WTC11 (cell line): ENCODE measurements around the gene PIWIL4. TPM values are rescaled to one million over a fixed set of nuclear protein-coding genes. Genes with fewer than 3 reads are reported as not detected.

Experiments used
- CBFB ChIP-seq: sonication (generic); formaldehyde crosslinking; IDR thresholded peaks from 2 replicates; pipeline ENCODE4 v1.8.1; 2022; ENCODE audit warnings: mild to moderate bottlenecking, low read depth, missing genetic modification reagents
- CREB1 ChIP-seq: sonication (generic); formaldehyde crosslinking; IDR thresholded peaks from 2 replicates; pipeline ENCODE4 v1.8.0; 2023; ENCODE audit warnings: mild to moderate bottlenecking, missing genetic modification reagents
- ELF4 ChIP-seq: sonication (generic); formaldehyde crosslinking; IDR thresholded peaks from 2 replicates; pipeline ENCODE4 v1.8.1; 2022; ENCODE audit warnings: low read depth, mild to moderate bottlenecking, moderate library complexity, missing genetic modification reagents
- EMX1 ChIP-seq: fragments of 250-450 bp; sonication (Bioruptor Pico); IDR thresholded peaks from 2 replicates; pipeline ENCODE4 v1.8.0; 2021; ENCODE audit warnings: mild to moderate bottlenecking
- ESRRA ChIP-seq: sonication (generic); formaldehyde crosslinking; IDR thresholded peaks from 2 replicates; pipeline ENCODE4 v1.8.1; 2022; ENCODE audit warnings: mild to moderate bottlenecking, missing genetic modification reagents, borderline replicate concordance
- FOXK1 ChIP-seq: sonication (generic); formaldehyde crosslinking; IDR thresholded peaks from 2 replicates; pipeline ENCODE4 v1.8.0; 2022; ENCODE audit warnings: mild to moderate bottlenecking, moderate library complexity, missing genetic modification reagents
- GRHL2 ChIP-seq: fragments of 250-450 bp; sonication (Bioruptor Pico); IDR thresholded peaks from 2 replicates; pipeline ENCODE4 v1.8.0; 2022; ENCODE audit warnings: mild to moderate bottlenecking, moderate library complexity; ENCODE audit not compliant: insufficient replicate concordance, severe bottlenecking
- MXD4 ChIP-seq: fragments of 250-450 bp; sonication (Bioruptor Pico); IDR thresholded peaks from 2 replicates; pipeline ENCODE4 v1.8.0; 2021; ENCODE audit warnings: mild to moderate bottlenecking, moderate library complexity, borderline replicate concordance
- MYBL2 ChIP-seq: sonication (generic); formaldehyde crosslinking; IDR thresholded peaks from 2 replicates; pipeline ENCODE4 v1.8.1; 2023; ENCODE audit warnings: mild to moderate bottlenecking, moderate library complexity, missing genetic modification reagents
- NFE2L1 ChIP-seq: sonication (generic); formaldehyde crosslinking; IDR thresholded peaks from 2 replicates; pipeline ENCODE4 v1.8.1; 2023; ENCODE audit warnings: missing genetic modification reagents
- NR2C2 ChIP-seq: sonication (generic); formaldehyde crosslinking; IDR thresholded peaks from 2 replicates; pipeline ENCODE4 v1.8.0; 2022; ENCODE audit warnings: mild to moderate bottlenecking, missing genetic modification reagents
- RELA ChIP-seq: sonication (generic); formaldehyde crosslinking; IDR thresholded peaks from 2 replicates; pipeline ENCODE4 v1.8.1; 2022; ENCODE audit warnings: missing genetic modification reagents, mild to moderate bottlenecking, borderline replicate concordance
- RORB ChIP-seq: fragments of 250-450 bp; sonication (Bioruptor Pico); IDR thresholded peaks from 2 replicates; pipeline ENCODE4 v1.9.0; 2021; ENCODE audit warnings: mild to moderate bottlenecking
- SP1 ChIP-seq: sonication (generic); formaldehyde crosslinking; conservative IDR thresholded peaks from 2 replicates; pipeline ENCODE4 v1.8.1; 2022; ENCODE audit warnings: missing genetic modification reagents
- TEAD1 ChIP-seq: sonication (generic); formaldehyde crosslinking; IDR thresholded peaks from 2 replicates; pipeline ENCODE4 v1.8.0; 2022; ENCODE audit warnings: mild to moderate bottlenecking, missing genetic modification reagents
- TP53 ChIP-seq: sonication (generic); formaldehyde crosslinking; IDR thresholded peaks from 2 replicates; pipeline ENCODE4 v1.8.1; 2023; ENCODE audit warnings: mild to moderate bottlenecking, missing genetic modification reagents
- ZNF121 ChIP-seq: sonication (generic); formaldehyde crosslinking; IDR thresholded peaks from 2 replicates; pipeline ENCODE4 v1.8.0; 2023; ENCODE audit warnings: missing genetic modification reagents
- ZNF396 ChIP-seq: fragments of 250-450 bp; sonication (Bioruptor Pico); IDR thresholded peaks from 2 replicates; pipeline ENCODE4 v1.8.0; 2021; ENCODE audit warnings: mild to moderate bottlenecking, moderate library complexity, borderline replicate concordance
- ZNF416 ChIP-seq: fragments of 250-450 bp; sonication (Bioruptor Pico); IDR thresholded peaks from 2 replicates; pipeline ENCODE4 v1.9.0; 2021; ENCODE audit warnings: mild to moderate bottlenecking, inconsistent platforms
- ZNF423 ChIP-seq: fragments of 250-450 bp; sonication (Bioruptor Pico); IDR thresholded peaks from 2 replicates; pipeline ENCODE4 v2.1.2; 2022; ENCODE audit warnings: mild to moderate bottlenecking, moderate library complexity
- total RNA-seq: library from RNA; stranded (reverse); gene quantifications from 3 replicates; pipeline ENCODE4 v1.2.3, GENCODE V29; 2021
- TF ChIP-seq, protein P1 (sequence below): sonication (generic); formaldehyde crosslinking; IDR thresholded peaks from 2 replicates; pipeline ENCODE4 v1.8.1; 2022; ENCODE audit warnings: low read depth, missing genetic modification reagents, borderline replicate concordance
- TF ChIP-seq, protein P2 (sequence below): sonication (generic); formaldehyde crosslinking; conservative IDR thresholded peaks from 2 replicates; pipeline ENCODE4 v1.8.1; 2022; ENCODE audit warnings: mild to moderate bottlenecking, missing genetic modification reagents
- TF ChIP-seq, protein P3 (sequence below): fragments of 200-600 bp; IDR thresholded peaks from 2 replicates; pipeline ENCODE4 v1.8.0; 2022; ENCODE audit warnings: antibody characterized with exemption
- TF ChIP-seq, protein P4 (sequence below): sonication (generic); formaldehyde crosslinking; IDR thresholded peaks from 2 replicates; pipeline ENCODE4 v1.8.1; 2023; ENCODE audit warnings: mild to moderate bottlenecking, missing genetic modification reagents
- TF ChIP-seq, protein P5 (sequence below): sonication (generic); formaldehyde crosslinking; IDR thresholded peaks from 2 replicates; pipeline ENCODE4 v1.8.1; 2022; ENCODE audit warnings: mild to moderate bottlenecking, missing genetic modification reagents, moderate library complexity, borderline replicate concordance
- TF ChIP-seq, protein P6 (sequence below): sonication (generic); formaldehyde crosslinking; IDR thresholded peaks from 2 replicates; pipeline ENCODE4 v1.8.1; 2023; ENCODE audit warnings: mild to moderate bottlenecking, missing genetic modification reagents
- TF ChIP-seq, protein P7 (sequence below): sonication (generic); formaldehyde crosslinking; IDR thresholded peaks from 2 replicates; pipeline ENCODE4 v1.8.1; 2022; ENCODE audit warnings: missing genetic modification reagents, borderline replicate concordance
- TF ChIP-seq, protein P8 (sequence below): fragments of 250-450 bp; sonication (Bioruptor Pico); IDR thresholded peaks from 2 replicates; pipeline ENCODE4 v1.8.0; 2021; ENCODE audit warnings: mild to moderate bottlenecking

The PIWIL4 gene
- total RNA-seq, 1 experiment from 2014 or later: 0.33 TPM

DNA sequence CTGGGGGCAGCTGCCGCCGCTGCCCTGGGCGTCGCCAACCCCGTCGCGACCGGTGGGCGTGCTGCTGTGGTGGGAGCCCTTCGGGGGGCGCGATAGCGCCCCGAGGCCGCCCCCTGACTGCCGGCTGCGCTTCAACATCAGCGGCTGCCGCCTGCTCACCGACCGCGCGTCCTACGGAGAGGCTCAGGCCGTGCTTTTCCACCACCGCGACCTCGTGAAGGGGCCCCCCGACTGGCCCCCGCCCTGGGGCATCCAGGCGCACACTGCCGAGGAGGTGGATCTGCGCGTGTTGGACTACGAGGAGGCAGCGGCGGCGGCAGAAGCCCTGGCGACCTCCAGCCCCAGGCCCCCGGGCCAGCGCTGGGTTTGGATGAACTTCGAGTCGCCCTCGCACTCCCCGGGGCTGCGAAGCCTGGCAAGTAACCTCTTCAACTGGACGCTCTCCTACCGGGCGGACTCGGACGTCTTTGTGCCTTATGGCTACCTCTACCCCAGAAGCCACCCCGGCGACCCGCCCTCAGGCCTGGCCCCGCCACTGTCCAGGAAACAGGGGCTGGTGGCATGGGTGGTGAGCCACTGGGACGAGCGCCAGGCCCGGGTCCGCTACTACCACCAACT is 22.4 kb upstream of the PIWIL4 start (continued):
- TF ChIP-seq, protein P1, sequence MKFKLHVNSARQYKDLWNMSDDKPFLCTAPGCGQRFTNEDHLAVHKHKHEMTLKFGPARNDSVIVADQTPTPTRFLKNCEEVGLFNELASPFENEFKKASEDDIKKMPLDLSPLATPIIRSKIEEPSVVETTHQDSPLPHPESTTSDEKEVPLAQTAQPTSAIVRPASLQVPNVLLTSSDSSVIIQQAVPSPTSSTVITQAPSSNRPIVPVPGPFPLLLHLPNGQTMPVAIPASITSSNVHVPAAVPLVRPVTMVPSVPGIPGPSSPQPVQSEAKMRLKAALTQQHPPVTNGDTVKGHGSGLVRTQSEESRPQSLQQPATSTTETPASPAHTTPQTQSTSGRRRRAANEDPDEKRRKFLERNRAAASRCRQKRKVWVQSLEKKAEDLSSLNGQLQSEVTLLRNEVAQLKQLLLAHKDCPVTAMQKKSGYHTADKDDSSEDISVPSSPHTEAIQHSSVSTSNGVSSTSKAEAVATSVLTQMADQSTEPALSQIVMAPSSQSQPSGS (CRISPR knock-in tag): no peak
- TF ChIP-seq ZNF423 (CRISPR knock-in tag) (no peak), GRHL2 (CRISPR knock-in tag) (no peak), SP1 (CRISPR knock-in tag) (no peak), NFE2L1 (CRISPR knock-in tag) (no peak), CREB1 (CRISPR knock-in tag) (no peak), ESRRA (CRISPR knock-in tag) (no peak), TP53 (CRISPR knock-in tag) (0 out of 2 replicates have a peak, but pooled peaks have one; percentile 22), MXD4 (CRISPR knock-in tag) (no peak), RORB (CRISPR knock-in tag) (no peak), MYBL2 (no peak), ZNF396 (CRISPR knock-in tag) (no peak), EMX1 (no peak), CBFB (no peak), ZNF121 (no peak), ZNF416 (CRISPR knock-in tag) (no peak), FOXK1 (no peak), NR2C2 (CRISPR knock-in tag) (0 out of 2 replicates have a peak, but pooled peaks have one; percentile 49), TEAD1 (CRISPR knock-in tag) (0 out of 2 replicates have a peak, but pooled peaks have one; percentile 9), RELA (CRISPR knock-in tag) (no peak), ELF4 (CRISPR knock-in tag) (no peak)
- TF ChIP-seq, protein P2, sequence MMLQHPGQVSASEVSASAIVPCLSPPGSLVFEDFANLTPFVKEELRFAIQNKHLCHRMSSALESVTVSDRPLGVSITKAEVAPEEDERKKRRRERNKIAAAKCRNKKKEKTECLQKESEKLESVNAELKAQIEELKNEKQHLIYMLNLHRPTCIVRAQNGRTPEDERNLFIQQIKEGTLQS (CRISPR knock-in tag): no peak
- TF ChIP-seq, protein P3, sequence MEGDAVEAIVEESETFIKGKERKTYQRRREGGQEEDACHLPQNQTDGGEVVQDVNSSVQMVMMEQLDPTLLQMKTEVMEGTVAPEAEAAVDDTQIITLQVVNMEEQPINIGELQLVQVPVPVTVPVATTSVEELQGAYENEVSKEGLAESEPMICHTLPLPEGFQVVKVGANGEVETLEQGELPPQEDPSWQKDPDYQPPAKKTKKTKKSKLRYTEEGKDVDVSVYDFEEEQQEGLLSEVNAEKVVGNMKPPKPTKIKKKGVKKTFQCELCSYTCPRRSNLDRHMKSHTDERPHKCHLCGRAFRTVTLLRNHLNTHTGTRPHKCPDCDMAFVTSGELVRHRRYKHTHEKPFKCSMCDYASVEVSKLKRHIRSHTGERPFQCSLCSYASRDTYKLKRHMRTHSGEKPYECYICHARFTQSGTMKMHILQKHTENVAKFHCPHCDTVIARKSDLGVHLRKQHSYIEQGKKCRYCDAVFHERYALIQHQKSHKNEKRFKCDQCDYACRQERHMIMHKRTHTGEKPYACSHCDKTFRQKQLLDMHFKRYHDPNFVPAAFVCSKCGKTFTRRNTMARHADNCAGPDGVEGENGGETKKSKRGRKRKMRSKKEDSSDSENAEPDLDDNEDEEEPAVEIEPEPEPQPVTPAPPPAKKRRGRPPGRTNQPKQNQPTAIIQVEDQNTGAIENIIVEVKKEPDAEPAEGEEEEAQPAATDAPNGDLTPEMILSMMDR: no peak
- TF ChIP-seq, protein P4, sequence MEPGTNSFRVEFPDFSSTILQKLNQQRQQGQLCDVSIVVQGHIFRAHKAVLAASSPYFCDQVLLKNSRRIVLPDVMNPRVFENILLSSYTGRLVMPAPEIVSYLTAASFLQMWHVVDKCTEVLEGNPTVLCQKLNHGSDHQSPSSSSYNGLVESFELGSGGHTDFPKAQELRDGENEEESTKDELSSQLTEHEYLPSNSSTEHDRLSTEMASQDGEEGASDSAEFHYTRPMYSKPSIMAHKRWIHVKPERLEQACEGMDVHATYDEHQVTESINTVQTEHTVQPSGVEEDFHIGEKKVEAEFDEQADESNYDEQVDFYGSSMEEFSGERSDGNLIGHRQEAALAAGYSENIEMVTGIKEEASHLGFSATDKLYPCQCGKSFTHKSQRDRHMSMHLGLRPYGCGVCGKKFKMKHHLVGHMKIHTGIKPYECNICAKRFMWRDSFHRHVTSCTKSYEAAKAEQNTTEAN (CRISPR knock-in tag): no peak
- TF ChIP-seq, protein P5, sequence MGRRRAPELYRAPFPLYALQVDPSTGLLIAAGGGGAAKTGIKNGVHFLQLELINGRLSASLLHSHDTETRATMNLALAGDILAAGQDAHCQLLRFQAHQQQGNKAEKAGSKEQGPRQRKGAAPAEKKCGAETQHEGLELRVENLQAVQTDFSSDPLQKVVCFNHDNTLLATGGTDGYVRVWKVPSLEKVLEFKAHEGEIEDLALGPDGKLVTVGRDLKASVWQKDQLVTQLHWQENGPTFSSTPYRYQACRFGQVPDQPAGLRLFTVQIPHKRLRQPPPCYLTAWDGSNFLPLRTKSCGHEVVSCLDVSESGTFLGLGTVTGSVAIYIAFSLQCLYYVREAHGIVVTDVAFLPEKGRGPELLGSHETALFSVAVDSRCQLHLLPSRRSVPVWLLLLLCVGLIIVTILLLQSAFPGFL (CRISPR knock-in tag): no peak
- TF ChIP-seq, protein P6, sequence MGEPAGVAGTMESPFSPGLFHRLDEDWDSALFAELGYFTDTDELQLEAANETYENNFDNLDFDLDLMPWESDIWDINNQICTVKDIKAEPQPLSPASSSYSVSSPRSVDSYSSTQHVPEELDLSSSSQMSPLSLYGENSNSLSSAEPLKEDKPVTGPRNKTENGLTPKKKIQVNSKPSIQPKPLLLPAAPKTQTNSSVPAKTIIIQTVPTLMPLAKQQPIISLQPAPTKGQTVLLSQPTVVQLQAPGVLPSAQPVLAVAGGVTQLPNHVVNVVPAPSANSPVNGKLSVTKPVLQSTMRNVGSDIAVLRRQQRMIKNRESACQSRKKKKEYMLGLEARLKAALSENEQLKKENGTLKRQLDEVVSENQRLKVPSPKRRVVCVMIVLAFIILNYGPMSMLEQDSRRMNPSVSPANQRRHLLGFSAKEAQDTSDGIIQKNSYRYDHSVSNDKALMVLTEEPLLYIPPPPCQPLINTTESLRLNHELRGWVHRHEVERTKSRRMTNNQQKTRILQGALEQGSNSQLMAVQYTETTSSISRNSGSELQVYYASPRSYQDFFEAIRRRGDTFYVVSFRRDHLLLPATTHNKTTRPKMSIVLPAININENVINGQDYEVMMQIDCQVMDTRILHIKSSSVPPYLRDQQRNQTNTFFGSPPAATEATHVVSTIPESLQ (CRISPR knock-in tag): no peak
- TF ChIP-seq, protein P7, sequence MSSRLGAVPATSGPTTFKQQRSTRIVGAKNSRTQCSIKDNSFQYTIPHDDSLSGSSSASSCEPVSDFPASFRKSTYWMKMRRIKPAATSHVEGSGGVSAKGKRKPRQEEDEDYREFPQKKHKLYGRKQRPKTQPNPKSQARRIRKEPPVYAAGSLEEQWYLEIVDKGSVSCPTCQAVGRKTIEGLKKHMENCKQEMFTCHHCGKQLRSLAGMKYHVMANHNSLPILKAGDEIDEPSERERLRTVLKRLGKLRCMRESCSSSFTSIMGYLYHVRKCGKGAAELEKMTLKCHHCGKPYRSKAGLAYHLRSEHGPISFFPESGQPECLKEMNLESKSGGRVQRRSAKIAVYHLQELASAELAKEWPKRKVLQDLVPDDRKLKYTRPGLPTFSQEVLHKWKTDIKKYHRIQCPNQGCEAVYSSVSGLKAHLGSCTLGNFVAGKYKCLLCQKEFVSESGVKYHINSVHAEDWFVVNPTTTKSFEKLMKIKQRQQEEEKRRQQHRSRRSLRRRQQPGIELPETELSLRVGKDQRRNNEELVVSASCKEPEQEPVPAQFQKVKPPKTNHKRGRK (CRISPR knock-in tag): no peak
- TF ChIP-seq, protein P8, sequence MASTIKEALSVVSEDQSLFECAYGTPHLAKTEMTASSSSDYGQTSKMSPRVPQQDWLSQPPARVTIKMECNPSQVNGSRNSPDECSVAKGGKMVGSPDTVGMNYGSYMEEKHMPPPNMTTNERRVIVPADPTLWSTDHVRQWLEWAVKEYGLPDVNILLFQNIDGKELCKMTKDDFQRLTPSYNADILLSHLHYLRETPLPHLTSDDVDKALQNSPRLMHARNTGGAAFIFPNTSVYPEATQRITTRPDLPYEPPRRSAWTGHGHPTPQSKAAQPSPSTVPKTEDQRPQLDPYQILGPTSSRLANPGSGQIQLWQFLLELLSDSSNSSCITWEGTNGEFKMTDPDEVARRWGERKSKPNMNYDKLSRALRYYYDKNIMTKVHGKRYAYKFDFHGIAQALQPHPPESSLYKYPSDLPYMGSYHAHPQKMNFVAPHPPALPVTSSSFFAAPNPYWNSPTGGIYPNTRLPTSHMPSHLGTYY (CRISPR knock-in tag): no peak
